ENCODE data around the gene PCDH9. TPM values are rescaled to one million over a fixed set of nuclear protein-coding genes. Genes with fewer than 3 reads are reported as not detected.

PCDH9 gene
- total and polyA plus RNA-seq, 2 experiments from 2014 or later: 0.31 to 0.52 TPM

DNA sequence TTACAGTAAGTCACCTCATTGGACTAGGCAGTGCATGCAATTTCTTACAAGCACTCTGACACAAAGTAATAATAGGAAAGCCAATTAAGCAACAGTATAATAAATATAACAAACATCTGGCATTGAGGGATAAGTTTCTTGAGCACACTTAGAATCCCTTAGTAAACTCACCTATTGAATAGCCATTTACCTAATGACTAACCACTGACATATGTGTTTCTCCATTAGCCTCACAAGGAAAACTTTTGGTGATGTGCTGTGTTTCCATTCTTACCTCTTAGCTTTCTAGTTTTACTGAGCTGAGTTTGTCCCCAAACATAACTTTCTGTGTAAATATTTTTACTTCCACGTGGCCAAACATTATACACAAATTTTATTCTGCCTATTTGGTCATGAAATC is 47.4 kb upstream of the PCDH9 start:
- H3F3A ChIP-seq (replicated peaks; ENCODE audit: low read depth): no peaks in the 10 kb centered on the region
- no peaks in the 10 kb centered on the region for H4K20me1 ChIP-seq (replicated peaks; ENCODE audit: insufficient read depth)
- Mint-ChIP-seq H3K4me1 (peaks cover 19% of the 10 kb centered on the region), H3K9me3 (no peaks in the 10 kb centered on the region), H3K36me3 (ENCODE audit: low read depth) (no peaks in the 10 kb centered on the region), H3K27ac (no peak overlapping the region), H3K4me3 (no peak overlapping the region), H3K27me3 (ENCODE audit: insufficient read depth, low read depth, poor library complexity) (no peaks in the 10 kb centered on the region)
- no peak overlapping the region for H3K4me3 ChIP-seq
- no peaks in the 10 kb centered on the region for H3K79me2 ChIP-seq (replicated peaks; ENCODE audit: insufficient read depth)
- H3K27ac ChIP-seq (ENCODE audit: low read depth): no peak overlapping the region
- H3K4me2 ChIP-seq: no peak overlapping the region
- H3K27me3 ChIP-seq (ENCODE audit: insufficient read depth): no peaks in the 10 kb centered on the region
- no peak for DNase-seq (ENCODE audit: low spot score)
- peaks cover 20% of the 10 kb centered on the region for H3K4me1 ChIP-seq (ENCODE audit: insufficient read depth)
- no peaks in the 10 kb centered on the region for H3K9me2 ChIP-seq (ENCODE audit: insufficient read depth)
- H3K36me3 ChIP-seq (ENCODE audit: insufficient read depth): no peaks in the 10 kb centered on the region
- ATAC-seq: no peak
- TF ChIP-seq EZH2phosphoT487 (IDR thresholded peaks at IDR 0.05; ENCODE audit: unreplicated experiment): no peak
- TF ChIP-seq, protein P1, sequence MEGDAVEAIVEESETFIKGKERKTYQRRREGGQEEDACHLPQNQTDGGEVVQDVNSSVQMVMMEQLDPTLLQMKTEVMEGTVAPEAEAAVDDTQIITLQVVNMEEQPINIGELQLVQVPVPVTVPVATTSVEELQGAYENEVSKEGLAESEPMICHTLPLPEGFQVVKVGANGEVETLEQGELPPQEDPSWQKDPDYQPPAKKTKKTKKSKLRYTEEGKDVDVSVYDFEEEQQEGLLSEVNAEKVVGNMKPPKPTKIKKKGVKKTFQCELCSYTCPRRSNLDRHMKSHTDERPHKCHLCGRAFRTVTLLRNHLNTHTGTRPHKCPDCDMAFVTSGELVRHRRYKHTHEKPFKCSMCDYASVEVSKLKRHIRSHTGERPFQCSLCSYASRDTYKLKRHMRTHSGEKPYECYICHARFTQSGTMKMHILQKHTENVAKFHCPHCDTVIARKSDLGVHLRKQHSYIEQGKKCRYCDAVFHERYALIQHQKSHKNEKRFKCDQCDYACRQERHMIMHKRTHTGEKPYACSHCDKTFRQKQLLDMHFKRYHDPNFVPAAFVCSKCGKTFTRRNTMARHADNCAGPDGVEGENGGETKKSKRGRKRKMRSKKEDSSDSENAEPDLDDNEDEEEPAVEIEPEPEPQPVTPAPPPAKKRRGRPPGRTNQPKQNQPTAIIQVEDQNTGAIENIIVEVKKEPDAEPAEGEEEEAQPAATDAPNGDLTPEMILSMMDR (conservative IDR thresholded peaks at IDR 0.05; ENCODE audit: low read depth in 2 of 2): no peak
- no peak for TF ChIP-seq CREB1 (CRISPR knock-in tag; IDR thresholded peaks at IDR 0.05; ENCODE audit: low read depth)
- TF ChIP-seq JUNB (IDR thresholded peaks at IDR 0.05; ENCODE audit: unreplicated experiment): no peak
- TF ChIP-seq EZH2 (IDR thresholded peaks at IDR 0.05; ENCODE audit: low read depth, unreplicated experiment): no peak
- no peak overlapping the region for H2AFZ ChIP-seq

DNA sequence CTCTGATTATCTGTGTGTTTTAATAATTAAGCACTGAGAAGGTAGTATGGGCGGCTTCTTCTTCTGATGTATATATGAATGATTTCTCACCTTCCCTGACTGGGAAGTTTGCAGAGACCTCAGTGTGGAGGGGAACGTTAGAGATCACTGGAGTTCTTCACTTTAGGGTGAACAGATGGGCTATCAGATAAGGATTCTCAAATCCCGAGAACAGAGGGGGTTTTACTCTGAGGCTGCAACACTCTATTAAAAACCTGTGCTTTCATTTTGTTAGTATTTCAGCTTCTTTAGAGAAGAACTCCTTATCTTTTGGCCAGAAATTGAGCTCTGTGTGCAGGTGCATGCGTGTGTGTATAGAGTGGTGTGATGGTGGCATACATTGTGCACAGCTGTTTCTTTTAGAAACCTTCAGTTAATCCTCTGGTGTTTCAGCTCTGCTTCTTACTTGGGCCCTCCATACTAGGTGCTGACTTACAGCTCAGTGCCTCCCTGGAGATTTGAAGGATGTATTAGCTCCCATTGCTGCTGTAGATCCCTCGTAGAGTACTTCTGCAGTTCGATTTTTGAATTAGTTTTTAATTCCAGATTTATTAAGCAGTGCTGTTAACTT is 45.3 kb upstream of the PCDH9 start:
- Histone ChIP-seq H3K27me3 (ENCODE audit: insufficient read depth) (no peaks in the 10 kb centered on the region), H3K4me2 (no peak overlapping the region), H4K20me1 (replicated peaks; ENCODE audit: insufficient read depth) (no peaks in the 10 kb centered on the region), H3K79me2 (replicated peaks; ENCODE audit: insufficient read depth) (no peaks in the 10 kb centered on the region), H3K27ac (ENCODE audit: low read depth) (no peak overlapping the region), H3K4me3 (no peak overlapping the region), H3F3A (replicated peaks; ENCODE audit: low read depth) (no peaks in the 10 kb centered on the region), H3K9me2 (ENCODE audit: insufficient read depth) (peaks cover 4% of the 10 kb centered on the region), H3K4me1 (ENCODE audit: insufficient read depth) (peaks cover 12% of the 10 kb centered on the region), H3K36me3 (ENCODE audit: insufficient read depth) (no peaks in the 10 kb centered on the region), H2AFZ (no peak overlapping the region)
- H3K27me3 Mint-ChIP-seq (ENCODE audit: insufficient read depth, low read depth, poor library complexity): no peaks in the 10 kb centered on the region
- DNase-seq (ENCODE audit: low spot score) (no peak), ATAC-seq (no peak)
- no peak overlapping the region for H3K27ac Mint-ChIP-seq
- H3K36me3 Mint-ChIP-seq (ENCODE audit: low read depth): no peaks in the 10 kb centered on the region
- no peaks in the 10 kb centered on the region for H3K9me3 Mint-ChIP-seq
- H3K4me3 Mint-ChIP-seq: no peak overlapping the region
- H3K4me1 Mint-ChIP-seq: peaks cover 19% of the 10 kb centered on the region
- TF ChIP-seq POLR2AphosphoS5 (IDR thresholded peaks at IDR 0.05; ENCODE audit: low read depth) (no peak), ZNF114 (CRISPR knock-in tag; IDR thresholded peaks at IDR 0.05) (no peak), EZH2 (IDR thresholded peaks at IDR 0.05; ENCODE audit: low read depth, unreplicated experiment) (no peak), JUNB (IDR thresholded peaks at IDR 0.05; ENCODE audit: unreplicated experiment) (no peak), NANOG (IDR thresholded peaks at IDR 0.05; ENCODE audit: borderline replicate concordance) (no peak), STAT1 (IDR thresholded peaks at IDR 0.05; ENCODE audit: unreplicated experiment) (no peak), CREB1 (CRISPR knock-in tag; IDR thresholded peaks at IDR 0.05; ENCODE audit: low read depth) (no peak), ZNF331 (CRISPR knock-in tag; IDR thresholded peaks at IDR 0.05; ENCODE audit: low read depth) (no peak)
- TF ChIP-seq, protein P2, sequence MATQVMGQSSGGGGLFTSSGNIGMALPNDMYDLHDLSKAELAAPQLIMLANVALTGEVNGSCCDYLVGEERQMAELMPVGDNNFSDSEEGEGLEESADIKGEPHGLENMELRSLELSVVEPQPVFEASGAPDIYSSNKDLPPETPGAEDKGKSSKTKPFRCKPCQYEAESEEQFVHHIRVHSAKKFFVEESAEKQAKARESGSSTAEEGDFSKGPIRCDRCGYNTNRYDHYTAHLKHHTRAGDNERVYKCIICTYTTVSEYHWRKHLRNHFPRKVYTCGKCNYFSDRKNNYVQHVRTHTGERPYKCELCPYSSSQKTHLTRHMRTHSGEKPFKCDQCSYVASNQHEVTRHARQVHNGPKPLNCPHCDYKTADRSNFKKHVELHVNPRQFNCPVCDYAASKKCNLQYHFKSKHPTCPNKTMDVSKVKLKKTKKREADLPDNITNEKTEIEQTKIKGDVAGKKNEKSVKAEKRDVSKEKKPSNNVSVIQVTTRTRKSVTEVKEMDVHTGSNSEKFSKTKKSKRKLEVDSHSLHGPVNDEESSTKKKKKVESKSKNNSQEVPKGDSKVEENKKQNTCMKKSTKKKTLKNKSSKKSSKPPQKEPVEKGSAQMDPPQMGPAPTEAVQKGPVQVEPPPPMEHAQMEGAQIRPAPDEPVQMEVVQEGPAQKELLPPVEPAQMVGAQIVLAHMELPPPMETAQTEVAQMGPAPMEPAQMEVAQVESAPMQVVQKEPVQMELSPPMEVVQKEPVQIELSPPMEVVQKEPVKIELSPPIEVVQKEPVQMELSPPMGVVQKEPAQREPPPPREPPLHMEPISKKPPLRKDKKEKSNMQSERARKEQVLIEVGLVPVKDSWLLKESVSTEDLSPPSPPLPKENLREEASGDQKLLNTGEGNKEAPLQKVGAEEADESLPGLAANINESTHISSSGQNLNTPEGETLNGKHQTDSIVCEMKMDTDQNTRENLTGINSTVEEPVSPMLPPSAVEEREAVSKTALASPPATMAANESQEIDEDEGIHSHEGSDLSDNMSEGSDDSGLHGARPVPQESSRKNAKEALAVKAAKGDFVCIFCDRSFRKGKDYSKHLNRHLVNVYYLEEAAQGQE (IDR thresholded peaks at IDR 0.05; ENCODE audit: unreplicated experiment): no peak
- TF ChIP-seq, protein P1 (conservative IDR thresholded peaks at IDR 0.05; ENCODE audit: low read depth in 2 of 2): no peak

All from GM23338 (cell line).